ENCODE results near the gene CSTF1. TPM values are rescaled to one million over a fixed set of nuclear protein-coding genes. Genes with fewer than 3 reads are reported as not detected.

Gene CSTF1
- total RNA-seq (34.8 and 38.6 TPM in 2 replicates), polyA plus RNA-seq (15.4 and 21.5 TPM in 2 replicates)

DNA sequence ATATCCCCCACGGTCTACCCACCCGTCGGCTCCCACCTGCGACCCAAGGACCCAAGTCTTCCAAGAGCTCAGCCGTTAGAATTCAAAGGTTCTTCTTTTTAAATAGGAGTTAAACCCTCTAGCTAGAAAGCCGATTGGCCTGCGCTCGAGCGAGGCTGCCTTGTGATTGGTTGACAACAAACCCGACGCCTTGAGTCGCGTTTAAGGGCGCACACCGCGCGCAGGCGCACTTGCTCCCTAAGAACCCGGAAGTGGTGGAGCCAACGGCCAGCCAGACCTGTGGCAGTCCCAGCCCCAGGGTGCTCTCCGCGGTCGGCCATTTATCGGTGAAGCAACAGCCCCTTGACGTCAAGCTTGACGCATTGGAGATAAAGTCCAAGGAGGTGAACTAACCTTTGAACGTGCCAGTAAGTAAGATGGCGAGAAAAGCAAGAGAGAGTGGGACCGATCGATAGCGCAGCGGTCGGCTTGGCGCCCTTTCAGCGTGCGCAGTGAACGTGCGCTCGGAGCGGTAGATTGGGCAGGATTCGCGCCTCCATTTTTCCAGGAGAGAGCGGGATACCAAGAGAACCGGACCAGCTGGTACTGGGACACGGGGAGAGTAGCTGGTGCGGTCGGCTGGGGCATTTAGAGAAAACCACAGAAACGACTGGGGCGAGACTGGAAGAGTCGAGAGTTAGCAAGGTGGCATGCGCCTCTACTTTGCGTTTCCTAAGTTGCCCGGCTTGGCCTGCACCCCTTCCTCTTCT lies at the start of gene CSTF1, which contains the start of gene AURKA:
Gene CSTF1 (plus strand): TSS at position 514 of the 749 bp plus-strand sequence. CDS start 2,908 bp downstream, outside the sequence.
Gene AURKA (minus strand): TSS at position 84 of the 749 bp plus-strand sequence. CDS start 4,018 bp downstream, outside the sequence.
- H3K79me2 ChIP-seq: peaks cover 69% of the 10 kb centered on the region
- peak; percentile 100 for DNase-seq (ENCODE audit: low spot score)
- H3K27ac ChIP-seq: peak within 1 kb of the TSS; percentile 89
- WGBS (ENCODE audit: low lambda C conversion rate, missing lambda C conversion rate): under 1% methylated on average over 53 of the region's 53 CpGs
- no peaks in the 10 kb centered on the region for H3K36me3 ChIP-seq (replicated peaks; ENCODE audit: insufficient read depth, low read depth)
- no peaks in the 10 kb centered on the region for H3K9me3 ChIP-seq (ENCODE audit: low read depth)
- peak within 1 kb of the TSS; percentile 82 for H3K4me2 ChIP-seq
- no peaks in the 10 kb centered on the region for H3K27me3 ChIP-seq
- no peaks in the 10 kb centered on the region for H4K20me1 ChIP-seq (ENCODE audit: insufficient read depth, poor library complexity, severe bottlenecking)
- H2AFZ ChIP-seq: peak within 1 kb of the TSS; percentile 67
- H3K4me3 ChIP-seq: peak within 1 kb of the TSS; percentile 51
- no peaks in the 10 kb centered on the region for H3K9me2 ChIP-seq (replicated peaks; ENCODE audit: insufficient read depth)
- TF ChIP-seq EZH2phosphoT487 (IDR thresholded peaks at IDR 0.05; ENCODE audit: low read depth, severe bottlenecking, unreplicated experiment): no peak
- TF ChIP-seq, protein P1, sequence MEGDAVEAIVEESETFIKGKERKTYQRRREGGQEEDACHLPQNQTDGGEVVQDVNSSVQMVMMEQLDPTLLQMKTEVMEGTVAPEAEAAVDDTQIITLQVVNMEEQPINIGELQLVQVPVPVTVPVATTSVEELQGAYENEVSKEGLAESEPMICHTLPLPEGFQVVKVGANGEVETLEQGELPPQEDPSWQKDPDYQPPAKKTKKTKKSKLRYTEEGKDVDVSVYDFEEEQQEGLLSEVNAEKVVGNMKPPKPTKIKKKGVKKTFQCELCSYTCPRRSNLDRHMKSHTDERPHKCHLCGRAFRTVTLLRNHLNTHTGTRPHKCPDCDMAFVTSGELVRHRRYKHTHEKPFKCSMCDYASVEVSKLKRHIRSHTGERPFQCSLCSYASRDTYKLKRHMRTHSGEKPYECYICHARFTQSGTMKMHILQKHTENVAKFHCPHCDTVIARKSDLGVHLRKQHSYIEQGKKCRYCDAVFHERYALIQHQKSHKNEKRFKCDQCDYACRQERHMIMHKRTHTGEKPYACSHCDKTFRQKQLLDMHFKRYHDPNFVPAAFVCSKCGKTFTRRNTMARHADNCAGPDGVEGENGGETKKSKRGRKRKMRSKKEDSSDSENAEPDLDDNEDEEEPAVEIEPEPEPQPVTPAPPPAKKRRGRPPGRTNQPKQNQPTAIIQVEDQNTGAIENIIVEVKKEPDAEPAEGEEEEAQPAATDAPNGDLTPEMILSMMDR (IDR thresholded peaks at IDR 0.05; ENCODE audit: poor library complexity): no peak
- H3K4me1 ChIP-seq (ENCODE audit: insufficient read depth): peaks cover 10% of the 10 kb centered on the region

DNA sequence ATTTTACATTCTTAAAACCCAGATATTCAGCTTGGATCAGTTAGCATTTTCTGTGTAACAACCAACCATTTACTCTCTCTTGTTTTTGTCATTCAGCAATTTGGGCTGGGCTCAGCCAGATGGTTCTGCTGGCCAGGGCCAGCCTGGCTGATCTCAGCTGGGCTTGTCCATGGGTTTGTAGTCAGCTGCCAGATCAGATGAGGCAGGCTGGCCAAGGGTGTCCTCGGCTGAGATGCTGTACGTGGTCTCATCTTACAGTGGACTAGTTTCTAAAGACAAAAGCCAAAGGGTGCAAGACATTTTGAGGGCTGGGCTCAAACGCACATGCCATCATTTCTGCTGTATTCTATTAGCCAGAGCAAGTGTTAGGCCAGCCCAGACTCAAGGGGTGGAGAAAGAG lies 49.7 kb upstream of the CSTF1 start:
- Histone ChIP-seq H3K9me3 (ENCODE audit: low read depth) (no peaks in the 10 kb centered on the region), H2AFZ (no peak overlapping the region), H3K27me3 (peaks cover 18% of the 10 kb centered on the region), H3K9me2 (replicated peaks; ENCODE audit: insufficient read depth) (no peaks in the 10 kb centered on the region), H3K4me3 (no peak overlapping the region), H3K36me3 (replicated peaks; ENCODE audit: insufficient read depth, low read depth) (no peaks in the 10 kb centered on the region), H3K79me2 (no peaks in the 10 kb centered on the region), H3K27ac (no peak overlapping the region), H3K4me1 (ENCODE audit: insufficient read depth) (peaks cover 9% of the 10 kb centered on the region), H3K4me2 (no peak overlapping the region), H4K20me1 (ENCODE audit: insufficient read depth, poor library complexity, severe bottlenecking) (no peaks in the 10 kb centered on the region)
- no peak for DNase-seq (ENCODE audit: low spot score)
- no peak for TF ChIP-seq EZH2phosphoT487 (IDR thresholded peaks at IDR 0.05; ENCODE audit: low read depth, severe bottlenecking, unreplicated experiment)
- TF ChIP-seq, protein P1 (IDR thresholded peaks at IDR 0.05; ENCODE audit: poor library complexity): no peak
- TF ChIP-seq EZH2 (IDR thresholded peaks at IDR 0.05; ENCODE audit: borderline replicate concordance): no peak
- WGBS (ENCODE audit: low lambda C conversion rate, missing lambda C conversion rate): 93% methylated on average over 3 of the region's 3 CpGs

DNA sequence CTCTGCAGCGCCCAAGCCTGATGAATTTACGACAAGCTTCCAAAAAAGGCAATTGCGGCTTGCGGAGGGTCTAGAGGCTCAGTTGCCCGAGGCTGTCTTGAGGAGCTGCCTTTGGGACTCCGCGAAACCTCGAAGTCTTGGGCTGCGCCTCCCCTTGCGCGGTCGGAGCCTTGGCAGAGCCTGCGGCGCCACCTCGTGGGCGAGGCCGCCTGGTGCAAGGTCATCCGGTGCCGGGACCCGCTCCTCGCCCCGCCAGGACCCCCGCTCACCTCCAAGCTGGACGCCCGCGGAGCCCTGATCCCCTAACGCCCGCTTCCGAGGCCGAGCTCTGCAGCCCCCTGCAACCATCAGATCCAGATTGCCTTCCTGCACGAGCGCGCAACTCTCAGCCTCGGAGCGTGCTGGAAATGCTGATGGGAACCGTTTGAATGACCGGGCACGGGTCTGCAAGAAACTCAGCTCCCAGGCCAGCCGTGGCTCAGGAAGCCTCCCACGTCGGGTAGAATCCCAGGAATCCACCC lies 48.5 kb upstream of the CSTF1 start:
- no peaks in the 10 kb centered on the region for H3K9me2 ChIP-seq (replicated peaks; ENCODE audit: insufficient read depth)
- no peaks in the 10 kb centered on the region for H3K36me3 ChIP-seq (replicated peaks; ENCODE audit: insufficient read depth, low read depth)
- peak overlapping the region; percentile 58 for H2AFZ ChIP-seq
- no peaks in the 10 kb centered on the region for H3K9me3 ChIP-seq (ENCODE audit: low read depth)
- H3K27me3 ChIP-seq: peaks cover 18% of the 10 kb centered on the region
- no peaks in the 10 kb centered on the region for H4K20me1 ChIP-seq (ENCODE audit: insufficient read depth, poor library complexity, severe bottlenecking)
- H3K27ac ChIP-seq: no peak overlapping the region
- TF ChIP-seq EZH2phosphoT487 (IDR thresholded peaks at IDR 0.05; ENCODE audit: low read depth, severe bottlenecking, unreplicated experiment) (no peak), EZH2 (IDR thresholded peaks at IDR 0.05; ENCODE audit: borderline replicate concordance) (no peak)
- TF ChIP-seq, protein P1 (IDR thresholded peaks at IDR 0.05; ENCODE audit: poor library complexity): peak; percentile 91
- peak overlapping the region; percentile 67 for H3K4me3 ChIP-seq
- peaks cover 9% of the 10 kb centered on the region for H3K4me1 ChIP-seq (ENCODE audit: insufficient read depth)
- no peaks in the 10 kb centered on the region for H3K79me2 ChIP-seq
- WGBS (ENCODE audit: low lambda C conversion rate, missing lambda C conversion rate): 7% methylated on average over 40 of the region's 41 CpGs
- peak; percentile 75 for DNase-seq (ENCODE audit: low spot score)
- H3K4me2 ChIP-seq: peak overlapping the region; percentile 95

All from hepatocyte (in vitro differentiated cells).